Kidney epithelial cell (primary cell): ENCODE measurements around the gene BUB3. TPM values are rescaled to one million over a fixed set of nuclear protein-coding genes. Genes with fewer than 3 reads are reported as not detected.

ENCODE experiments used
- DNase-seq: peaks from one replicate; pipeline ENCODE4 v3.0.0-alpha.2; 2010; ENCODE audit warnings: low read depth
- H3K27me3 ChIP-seq: 2 replicates; pipeline ENCODE4 v1.6.0; 2011; ENCODE audit warnings: low read length; ENCODE audit not compliant: control insufficient read depth, insufficient read depth
- H3K36me3 ChIP-seq: 2 replicates; pipeline ENCODE4 v1.5.1; 2011; ENCODE audit warnings: low read length; ENCODE audit not compliant: control insufficient read depth, insufficient read depth
- H3K4me3 ChIP-seq: 2 replicates; pipeline ENCODE4 v1.5.1; 2011; ENCODE audit warnings: low read depth, mild to moderate bottlenecking, control low read depth, low read length
- total RNA-seq: library from RNA; depleted of rRNA; stranded (reverse); fragments of >200 nt; gene quantifications from 2 replicates; pipeline ENCODE4 v1.2.3, GENCODE V29; 2015
- TF ChIP-seq, protein P1 (sequence below): IDR thresholded peaks from 2 replicates; pipeline ENCODE4 v1.5.1; 2011; ENCODE audit warnings: mild to moderate bottlenecking, moderate library complexity, low read length, control low read depth, inconsistent platforms; ENCODE audit not compliant: insufficient read depth, poor library complexity, severe bottlenecking

Gene BUB3, protein sequence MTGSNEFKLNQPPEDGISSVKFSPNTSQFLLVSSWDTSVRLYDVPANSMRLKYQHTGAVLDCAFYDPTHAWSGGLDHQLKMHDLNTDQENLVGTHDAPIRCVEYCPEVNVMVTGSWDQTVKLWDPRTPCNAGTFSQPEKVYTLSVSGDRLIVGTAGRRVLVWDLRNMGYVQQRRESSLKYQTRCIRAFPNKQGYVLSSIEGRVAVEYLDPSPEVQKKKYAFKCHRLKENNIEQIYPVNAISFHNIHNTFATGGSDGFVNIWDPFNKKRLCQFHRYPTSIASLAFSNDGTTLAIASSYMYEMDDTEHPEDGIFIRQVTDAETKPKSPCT
- 132 and 153 TPM in 2 replicates for total RNA-seq

DNA sequence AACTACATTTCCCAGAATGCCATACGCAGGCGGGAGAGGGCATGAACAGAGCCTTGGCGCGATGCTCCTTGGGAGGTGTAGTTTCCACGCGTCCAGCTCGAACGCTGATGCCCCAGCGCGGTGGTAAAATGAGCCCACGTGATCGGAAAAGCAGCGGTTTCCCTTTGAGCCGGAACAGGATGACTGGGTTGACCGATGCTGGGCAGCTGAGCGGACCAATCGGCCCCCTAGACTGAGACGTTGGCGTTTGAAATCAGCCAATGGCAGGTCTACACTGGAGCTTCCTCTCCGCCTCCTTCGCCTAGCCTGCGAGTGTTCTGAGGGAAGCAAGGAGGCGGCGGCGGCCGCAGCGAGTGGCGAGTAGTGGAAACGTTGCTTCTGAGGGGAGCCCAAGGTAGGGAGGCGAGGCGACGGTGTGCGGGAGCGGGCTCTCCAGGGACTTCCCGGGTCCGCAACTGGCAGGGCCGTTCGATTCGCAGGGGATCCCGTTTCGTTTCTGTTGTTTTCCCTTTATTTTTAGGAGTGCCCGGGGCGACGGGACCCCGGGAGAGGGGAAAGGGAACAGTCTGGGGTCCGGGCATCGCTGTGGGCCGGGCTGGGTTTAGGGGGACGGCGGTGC is at the start of gene BUB3:
BUB3 (plus strand) TSS at position 311 of the 619 bp plus-strand sequence. CDS start 516 bp downstream, outside the sequence.
- TF ChIP-seq, protein P1, sequence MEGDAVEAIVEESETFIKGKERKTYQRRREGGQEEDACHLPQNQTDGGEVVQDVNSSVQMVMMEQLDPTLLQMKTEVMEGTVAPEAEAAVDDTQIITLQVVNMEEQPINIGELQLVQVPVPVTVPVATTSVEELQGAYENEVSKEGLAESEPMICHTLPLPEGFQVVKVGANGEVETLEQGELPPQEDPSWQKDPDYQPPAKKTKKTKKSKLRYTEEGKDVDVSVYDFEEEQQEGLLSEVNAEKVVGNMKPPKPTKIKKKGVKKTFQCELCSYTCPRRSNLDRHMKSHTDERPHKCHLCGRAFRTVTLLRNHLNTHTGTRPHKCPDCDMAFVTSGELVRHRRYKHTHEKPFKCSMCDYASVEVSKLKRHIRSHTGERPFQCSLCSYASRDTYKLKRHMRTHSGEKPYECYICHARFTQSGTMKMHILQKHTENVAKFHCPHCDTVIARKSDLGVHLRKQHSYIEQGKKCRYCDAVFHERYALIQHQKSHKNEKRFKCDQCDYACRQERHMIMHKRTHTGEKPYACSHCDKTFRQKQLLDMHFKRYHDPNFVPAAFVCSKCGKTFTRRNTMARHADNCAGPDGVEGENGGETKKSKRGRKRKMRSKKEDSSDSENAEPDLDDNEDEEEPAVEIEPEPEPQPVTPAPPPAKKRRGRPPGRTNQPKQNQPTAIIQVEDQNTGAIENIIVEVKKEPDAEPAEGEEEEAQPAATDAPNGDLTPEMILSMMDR, result peak; percentile 20
- peak; percentile 97 for DNase-seq
- Histone ChIP-seq H3K4me3 (peak within 1 kb of the TSS; percentile 64), H3K27me3 (peaks cover 34% of the 10 kb centered on the region), H3K36me3 (no peaks in the 10 kb centered on the region)

DNA sequence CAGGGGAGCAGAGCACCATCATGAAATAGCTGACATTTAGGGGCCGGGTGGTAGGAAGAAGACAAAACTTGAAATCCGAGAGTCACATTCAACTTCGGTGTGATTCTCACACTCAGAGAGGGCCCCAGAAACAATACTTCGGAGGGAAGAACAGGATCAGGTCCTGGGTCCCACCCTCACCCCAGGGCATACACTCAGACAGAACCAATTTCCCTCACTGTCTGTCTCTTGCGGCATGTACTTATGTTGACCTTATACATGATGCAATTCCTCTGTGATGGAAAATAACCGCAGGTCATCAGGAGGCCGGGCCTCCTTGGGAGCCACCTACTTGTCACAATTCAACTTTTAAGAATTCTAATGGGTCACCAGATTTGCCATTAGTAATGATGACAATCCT is 44.7 kb upstream of the BUB3 start:
- no peak for DNase-seq
- TF ChIP-seq, protein P1, result no peak
- peaks cover 3% of the 10 kb centered on the region for H3K27me3 ChIP-seq

DNA sequence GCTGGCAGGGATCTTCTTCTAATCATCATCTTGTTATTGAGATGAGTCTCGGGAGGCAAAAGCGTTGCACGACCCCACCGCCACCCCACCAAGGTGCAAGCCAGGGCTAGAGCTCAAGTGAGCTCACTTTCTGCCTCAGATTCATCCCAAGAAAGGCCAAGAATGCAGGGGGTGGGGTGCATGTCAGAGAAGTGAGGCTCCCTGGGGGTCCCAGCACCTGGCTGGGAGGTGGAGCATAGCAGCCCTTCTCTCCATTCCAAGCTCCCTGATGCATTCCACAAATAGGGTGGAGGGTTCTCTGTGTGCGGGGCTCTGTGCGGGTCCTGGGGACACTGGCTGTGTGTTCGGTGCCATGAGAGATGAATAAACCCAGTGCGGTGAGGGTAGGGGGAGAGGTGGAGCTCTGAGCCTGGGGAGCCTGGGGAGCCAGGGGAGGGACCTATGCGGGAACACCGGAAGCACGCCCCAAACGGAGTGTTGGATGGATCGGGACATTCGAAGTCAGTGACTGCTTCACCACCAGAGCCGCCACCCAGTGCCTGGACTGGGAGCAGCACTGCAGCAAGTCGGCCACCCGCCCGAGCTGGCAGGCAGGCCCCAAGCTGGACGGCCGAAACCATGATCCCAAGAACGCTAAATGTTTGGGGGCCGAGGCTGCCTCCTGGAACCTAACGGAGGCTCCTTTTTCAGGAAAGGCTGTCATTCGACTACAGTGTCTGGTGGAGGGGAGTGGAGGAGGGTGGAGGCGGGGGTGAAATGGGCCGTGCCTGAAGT is 36.4 kb upstream of the BUB3 start:
- no peak overlapping the region for H3K4me3 ChIP-seq
- DNase-seq, result no peak
- peaks cover 22% of the 10 kb centered on the region for H3K27me3 ChIP-seq
- H3K36me3 ChIP-seq, result no peaks in the 10 kb centered on the region
- TF ChIP-seq, protein P1, result no peak

More for the DNA sequence above, 44.7 kb upstream of the BUB3 start:
- H3K36me3 ChIP-seq, result no peaks in the 10 kb centered on the region
- no peak overlapping the region for H3K4me3 ChIP-seq

DNA sequence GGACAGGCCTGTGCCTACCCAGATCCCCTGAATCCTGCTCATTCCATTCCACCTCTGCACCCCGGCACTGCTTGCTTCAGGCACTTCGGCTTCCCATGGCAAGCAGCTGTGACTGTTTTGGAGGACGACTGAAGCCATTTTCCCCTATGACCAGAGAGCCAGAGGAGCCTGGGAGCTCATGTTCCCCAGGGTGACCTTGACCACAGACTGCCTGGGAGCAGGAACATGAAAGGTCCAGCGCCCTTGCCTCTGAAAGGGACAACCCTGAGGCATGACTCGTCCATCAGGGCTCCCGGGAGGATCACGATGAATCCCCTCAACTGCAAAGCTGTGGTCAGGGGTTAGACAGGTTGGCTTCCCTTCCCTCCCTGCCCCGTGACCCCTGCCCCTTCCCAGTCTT is 35.1 kb upstream of the BUB3 start:
- DNase-seq, result no peak
- TF ChIP-seq, protein P1, result no peak
- H3K36me3 ChIP-seq, result no peaks in the 10 kb centered on the region
- peaks cover 22% of the 10 kb centered on the region for H3K27me3 ChIP-seq
- no peak overlapping the region for H3K4me3 ChIP-seq

DNA sequence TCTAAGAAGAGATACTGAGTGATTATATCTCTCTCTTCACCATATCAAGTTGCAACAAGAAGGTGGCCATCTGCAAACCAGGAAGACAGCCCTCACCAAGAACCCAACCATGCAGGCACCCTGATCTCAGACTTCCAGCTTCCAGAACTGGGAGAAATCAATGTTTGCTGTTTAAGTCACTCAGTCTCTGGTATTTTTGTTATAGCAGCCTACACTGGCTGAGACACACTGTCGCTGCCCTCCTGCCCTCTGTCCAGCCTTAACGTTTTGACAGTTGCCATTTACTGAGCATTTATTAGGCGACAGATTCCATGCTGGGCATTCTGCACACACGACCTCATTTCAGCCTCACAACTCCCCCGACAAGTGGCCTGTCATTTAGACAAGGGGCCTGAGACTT is 28.0 kb upstream of the BUB3 start:
- DNase-seq, result no peak
- Histone ChIP-seq H3K36me3 (no peaks in the 10 kb centered on the region), H3K4me3 (no peak overlapping the region), H3K27me3 (peaks cover 16% of the 10 kb centered on the region)
- TF ChIP-seq, protein P1, result no peak
